GM20431 (cell line): ENCODE measurements around the gene KRTAP12-1.
"Not testable (repeated sequence)": the region's sequence is repeated elsewhere in the genome, so short reads cannot be mapped to it uniquely, and the experiment has no call there.

Source experiments
- in situ Hi-C: fragments of 300-500 bp; cut with MseI, MboI; formaldehyde crosslinking; loops from one replicate; pipeline ENCODE4 v1.15.0; 2020; ENCODE audit warnings: low sequenced_read_pairs; ENCODE audit not compliant: unreplicated experiment

Gene KRTAP12-1

GRCh38 chr21:44681152-44681551 is 811 bp downstream of the KRTAP12-1 start:
- in situ Hi-C loops = no loop called here

- in situ Hi-C loops = no loop called here
These were observed 4.1 kb downstream of the KRTAP12-1 start for GRCh38 chr21:44677881-44678280.

- in situ Hi-C loops = no loop called here
These were observed 10.1 kb downstream of the KRTAP12-1 start for GRCh38 chr21:44671911-44672310.

- in situ Hi-C loops = no loop called here
These were observed 11.1 kb downstream of the KRTAP12-1 start for GRCh38 chr21:44670642-44671432.

- in situ Hi-C loops = no loop called here
These were observed 14.4 kb downstream of the KRTAP12-1 start for GRCh38 chr21:44667612-44668011.

- in situ Hi-C loops = no loop called here
These were observed 15.3 kb downstream of the KRTAP12-1 start, which contains the start of gene KRTAP12-2 for GRCh38 chr21:44666401-44667320. KRTAP12-2 (minus strand) TSS chr21:44666927; CDS start chr21:44666886, 41 bp downstream.

GRCh38 chr21:44664691-44665090 is 17.3 kb downstream of the KRTAP12-1 start:
- in situ Hi-C loops = no loop called here

- in situ Hi-C loops = not testable (repeated sequence)
These were observed 20.4 kb downstream of the KRTAP12-1 start for GRCh38 chr21:44661567-44661966.

- in situ Hi-C loops = no loop called here
These were observed 22.9 kb downstream of the KRTAP12-1 start for GRCh38 chr21:44658913-44659595.

GRCh38 chr21:44658541-44658910 is 23.4 kb downstream of the KRTAP12-1 start:
- in situ Hi-C loops = no loop called here

- in situ Hi-C loops = no loop called here
These were observed 24.1 kb downstream of the KRTAP12-1 start, which contains the start of gene KRTAP12-3 for GRCh38 chr21:44657635-44658540. KRTAP12-3 (plus strand) TSS chr21:44657932; CDS start chr21:44657980, 48 bp downstream.

GRCh38 chr21:44656868-44657267 is 25.1 kb downstream of the KRTAP12-1 start:
- in situ Hi-C loops = no loop called here

- in situ Hi-C loops = no loop called here
These were observed 27.3 kb downstream of the KRTAP12-1 start, which contains the start of gene KRTAP12-4 for GRCh38 chr21:44654576-44655175. KRTAP12-4 (minus strand) TSS chr21:44654659; CDS start chr21:44654614, 45 bp downstream.

GRCh38 chr21:44653656-44654575 is 28.0 kb downstream of the KRTAP12-1 start:
- in situ Hi-C loops = no loop called here

- in situ Hi-C loops = no loop called here
These were observed 28.8 kb downstream of the KRTAP12-1 start for GRCh38 chr21:44653123-44653522.

- in situ Hi-C loops = no loop called here
These were observed 30.8 kb downstream of the KRTAP12-1 start for GRCh38 chr21:44650973-44651675.
